NCI-H187 (cell line): ENCODE results near the gene CCT8.

Experiments used
- DNase-seq, 2 experiments: peaks; one replicate each; lab custom pipeline; 2025; lab: John Stamatoyannopoulos, UW

The CCT8 gene

GRCh38 chr21:29077651-29078090 lies 4.2 kb upstream of the CCT8 start:
- peak in 1 of 2 experiments; percentile 45 for DNase-seq

DNA sequence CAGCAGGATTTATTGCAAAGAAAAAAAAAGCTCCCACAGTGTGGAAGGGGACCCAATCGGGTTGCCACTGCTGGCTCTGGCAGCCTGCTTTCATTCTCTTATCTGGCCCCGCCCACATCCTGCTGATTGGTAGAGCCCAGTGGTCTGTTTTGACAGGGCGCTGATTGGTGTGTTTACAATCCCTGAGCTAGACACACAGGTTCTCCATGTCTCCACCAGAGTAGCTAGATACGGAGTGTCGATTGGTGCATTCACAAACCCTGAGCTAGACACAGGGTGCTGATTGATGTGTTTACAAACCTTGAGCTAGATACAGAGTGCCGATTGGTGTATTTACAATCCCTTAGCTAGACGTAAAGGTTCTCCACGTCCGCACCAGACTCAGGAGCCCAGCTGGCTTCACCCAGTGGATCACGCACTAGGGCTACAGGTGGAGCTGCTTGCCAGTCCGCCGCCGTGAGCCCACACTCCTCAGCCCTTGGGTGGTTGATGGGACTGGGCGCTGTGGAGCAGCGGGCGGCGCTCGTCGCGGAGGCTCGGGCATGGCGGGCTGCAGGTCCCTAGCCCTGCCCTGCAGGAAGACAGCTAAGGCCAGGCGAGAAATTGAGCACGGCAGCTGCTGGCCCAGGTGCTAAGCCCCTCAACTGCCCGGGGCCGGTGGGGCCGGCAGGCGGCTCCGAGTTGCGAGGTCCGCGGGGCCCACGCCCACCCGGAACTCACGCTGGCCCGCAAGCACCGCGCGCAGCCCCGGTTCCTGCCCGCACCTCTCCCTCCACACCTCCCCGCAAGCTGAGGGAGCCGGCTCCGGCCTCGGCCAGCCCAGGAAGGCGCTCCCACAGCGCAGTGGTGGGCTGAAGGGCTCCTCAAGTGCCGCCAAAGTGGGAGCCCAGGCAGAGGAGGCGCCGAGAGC lies 3.5 kb upstream of the CCT8 start:
- peak in 1 of 2 experiments; percentile 33 for DNase-seq

- DNase-seq: no peak
Observed at GRCh38 chr21:29075706-29076466, 2.4 kb upstream of the CCT8 start.

DNA sequence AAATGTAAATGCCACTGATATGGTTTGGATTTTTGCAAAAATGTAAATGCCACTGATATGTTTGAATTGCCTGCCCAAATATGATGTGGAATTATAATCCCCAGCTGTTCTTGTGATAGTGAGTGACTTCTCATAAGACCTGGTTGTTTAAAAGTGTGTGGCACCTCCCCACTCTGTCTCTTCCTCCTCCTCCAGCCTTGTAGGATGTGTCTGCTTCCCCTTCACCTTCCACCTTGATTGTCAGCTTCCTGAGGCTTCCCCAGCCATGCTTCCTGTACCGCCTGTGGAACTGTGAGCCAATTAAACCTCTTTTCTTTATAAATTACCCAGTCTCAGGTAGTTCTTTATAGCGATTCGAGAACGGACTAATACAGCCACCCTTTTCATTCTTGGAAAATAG lies 1.3 kb upstream of the CCT8 start:
- DNase-seq: no peak

GRCh38 chr21:29074007-29074376 lies 544 bp upstream of the CCT8 start:
- DNase-seq: no peak

DNA sequence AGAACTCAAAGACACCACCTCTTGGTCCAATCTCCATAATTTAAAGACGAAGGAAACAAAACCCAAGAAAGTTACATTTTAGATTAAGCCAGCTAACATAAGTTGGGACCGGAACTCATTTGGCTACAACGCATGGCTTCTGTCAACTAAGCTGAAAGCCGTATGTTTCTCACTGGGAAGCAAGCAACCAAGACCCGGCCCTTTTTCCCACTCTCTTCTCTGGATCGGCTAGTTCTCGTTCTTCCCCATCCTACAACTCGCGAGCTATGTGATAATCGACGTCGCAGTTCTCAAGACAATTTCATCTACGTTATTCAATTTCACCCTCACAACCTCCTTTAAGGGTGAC lies 601 bp downstream of the CCT8 start:
- DNase-seq: no peak

DNA sequence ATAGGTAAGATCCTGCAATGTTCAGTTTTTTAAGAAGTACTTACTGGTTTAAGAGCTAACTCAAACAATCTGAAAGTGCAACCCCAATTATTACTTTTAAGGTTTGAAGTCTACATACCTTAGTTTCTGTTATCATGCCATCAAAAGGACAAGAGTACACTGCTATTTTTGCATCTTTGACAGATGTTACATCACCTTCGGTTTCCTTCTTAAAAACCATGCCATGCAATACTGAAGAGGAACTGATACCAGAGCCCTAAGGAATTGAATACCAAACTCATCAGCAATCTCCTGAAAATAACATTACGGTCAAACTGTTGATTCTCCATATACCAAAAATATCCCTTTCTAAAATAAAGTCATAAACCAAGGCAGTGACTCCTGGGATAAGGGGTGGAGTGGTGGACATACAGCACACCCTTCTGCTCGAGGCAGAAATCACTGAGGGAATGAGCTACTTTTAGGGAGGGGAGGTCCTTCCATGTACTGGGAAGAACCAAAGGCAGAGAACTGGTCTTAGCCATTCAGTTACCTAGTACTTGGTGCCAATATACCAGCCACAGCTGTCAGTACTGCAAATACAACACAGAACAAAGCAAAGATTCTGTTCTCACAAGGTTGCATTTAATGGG lies 8.5 kb downstream of the CCT8 start:
- DNase-seq: no peak

DNA sequence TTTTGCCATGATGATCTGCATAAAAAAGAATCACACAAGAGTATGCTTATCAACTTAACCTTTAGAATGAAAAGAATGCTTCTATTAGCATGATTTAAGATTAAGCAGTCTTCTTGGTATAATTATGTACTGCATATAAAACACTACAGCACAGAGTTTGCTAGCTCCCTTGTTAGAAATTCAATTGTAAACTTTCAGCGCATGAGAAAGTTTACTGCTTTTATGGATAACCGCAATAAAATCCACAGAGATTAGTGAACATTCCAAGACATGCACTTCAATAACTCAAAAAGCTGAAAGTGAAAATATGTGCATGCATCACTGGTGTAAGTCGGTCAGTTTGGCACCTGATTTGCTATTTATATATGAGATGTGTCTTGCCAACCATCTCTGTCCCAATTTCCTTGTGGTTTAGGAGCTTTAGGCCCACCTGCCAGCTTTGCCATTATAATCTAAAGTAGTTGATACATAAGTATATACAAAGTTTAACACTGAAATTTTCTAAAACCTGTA lies 16.9 kb downstream of the CCT8 start:
- no peak for DNase-seq

- DNase-seq: no peak
Observed at GRCh38 chr21:29056005-29056404, 17.4 kb downstream of the CCT8 start.

- no peak for DNase-seq
Observed at GRCh38 chr21:29055080-29055479, 18.4 kb downstream of the CCT8 start.

GRCh38 chr21:29053656-29054055 lies 19.8 kb downstream of the CCT8 start:
- DNase-seq: no peak

GRCh38 chr21:29053011-29053553 lies 20.4 kb downstream of the CCT8 start:
- peak in 1 of 2 experiments; percentile 13 for DNase-seq

DNA sequence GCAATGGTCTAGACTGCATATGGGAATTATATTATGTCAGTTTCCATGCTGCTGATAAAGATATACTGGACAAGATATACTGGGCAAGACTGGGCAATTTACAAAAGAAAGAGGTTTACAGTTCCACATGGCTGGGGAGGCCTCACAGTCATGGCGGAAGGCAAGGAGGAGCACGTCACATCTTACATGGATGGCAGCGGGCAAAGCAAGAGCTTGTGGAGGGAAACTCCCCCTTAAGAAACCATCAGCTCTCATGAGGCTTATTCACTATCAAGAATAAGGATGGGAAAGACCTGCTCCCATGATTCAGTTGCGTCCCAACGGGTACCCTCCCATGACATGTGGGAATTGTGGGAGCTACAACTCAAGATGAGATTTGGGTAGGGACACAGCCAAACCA lies 21.2 kb downstream of the CCT8 start:
- no peak for DNase-seq

- DNase-seq: no peak
Observed at GRCh38 chr21:29034678-29035077, 38.8 kb downstream of the CCT8 start.

- no peak for DNase-seq
Observed at GRCh38 chr21:29033871-29034270, 39.6 kb downstream of the CCT8 start.

DNA sequence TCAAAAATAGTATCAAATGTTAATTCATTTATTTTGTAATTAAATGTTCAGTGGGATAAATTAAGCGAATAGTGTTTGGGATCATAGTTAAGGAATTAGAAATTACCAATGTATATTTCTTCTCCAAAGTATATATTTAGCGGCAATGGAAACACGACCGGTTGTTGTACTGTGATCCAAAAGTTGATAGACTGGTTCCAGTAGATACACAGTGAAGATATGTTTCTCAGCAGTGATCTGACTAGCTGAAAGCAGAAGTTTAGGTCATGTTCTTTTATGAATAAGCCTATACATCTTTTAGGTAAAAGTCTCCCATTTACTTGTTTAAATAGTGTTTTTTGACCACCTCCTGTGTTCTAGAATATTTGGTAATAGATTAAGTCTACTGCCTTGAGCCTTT lies 40.1 kb downstream of the CCT8 start:
- DNase-seq: no peak

- no peak for DNase-seq
Observed at GRCh38 chr21:29030909-29031308, 42.5 kb downstream of the CCT8 start.

- no peak for DNase-seq
Observed at GRCh38 chr21:29029524-29029923, 43.9 kb downstream of the CCT8 start.

- DNase-seq: no peak
Observed at GRCh38 chr21:29025328-29025713, 48.1 kb downstream of the CCT8 start.

- DNase-seq: peak; percentile 96 to 99
Observed at GRCh38 chr21:29024474-29025327, 48.7 kb downstream of the CCT8 start, which contains the start of gene USP16. USP16 (plus strand) TSS chr21:29024668; CDS start chr21:29027914, 3,246 bp downstream.

DNA sequence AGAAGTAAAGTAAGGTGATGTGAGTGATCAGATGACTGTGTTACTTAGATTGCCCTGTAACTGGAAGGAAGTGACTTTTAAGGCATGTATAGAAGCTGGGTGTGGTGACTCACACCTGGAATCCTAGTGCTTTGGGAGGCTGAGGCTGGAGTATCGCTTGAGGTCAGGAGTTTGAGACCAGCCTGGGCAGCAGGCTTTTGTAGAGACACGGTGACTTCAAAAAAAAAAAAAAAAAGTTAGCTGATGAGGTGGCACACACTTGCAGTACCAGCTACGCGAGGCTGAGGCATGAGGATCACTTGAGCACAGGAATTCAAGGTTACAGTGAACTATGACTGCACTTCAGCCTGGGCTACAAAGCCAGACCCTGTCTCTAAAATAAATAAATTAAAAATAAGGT lies 51.3 kb downstream of the CCT8 start:
- no peak for DNase-seq
